Measurements from ENCODE around the gene CARS1.

Gene CARS1

GRCh38 chr11:3057069-3057963 lies at the start of gene CARS1:
Gene CARS1 (minus strand): TSS chr11:3057423. CDS start chr11:3057367, 56 bp downstream.
- peak; percentile 95 for DNase-seq

GRCh38 chr11:3105791-3106735 lies 48.8 kb upstream of the CARS1 start:
- DNase-seq, result no peak

DNA sequence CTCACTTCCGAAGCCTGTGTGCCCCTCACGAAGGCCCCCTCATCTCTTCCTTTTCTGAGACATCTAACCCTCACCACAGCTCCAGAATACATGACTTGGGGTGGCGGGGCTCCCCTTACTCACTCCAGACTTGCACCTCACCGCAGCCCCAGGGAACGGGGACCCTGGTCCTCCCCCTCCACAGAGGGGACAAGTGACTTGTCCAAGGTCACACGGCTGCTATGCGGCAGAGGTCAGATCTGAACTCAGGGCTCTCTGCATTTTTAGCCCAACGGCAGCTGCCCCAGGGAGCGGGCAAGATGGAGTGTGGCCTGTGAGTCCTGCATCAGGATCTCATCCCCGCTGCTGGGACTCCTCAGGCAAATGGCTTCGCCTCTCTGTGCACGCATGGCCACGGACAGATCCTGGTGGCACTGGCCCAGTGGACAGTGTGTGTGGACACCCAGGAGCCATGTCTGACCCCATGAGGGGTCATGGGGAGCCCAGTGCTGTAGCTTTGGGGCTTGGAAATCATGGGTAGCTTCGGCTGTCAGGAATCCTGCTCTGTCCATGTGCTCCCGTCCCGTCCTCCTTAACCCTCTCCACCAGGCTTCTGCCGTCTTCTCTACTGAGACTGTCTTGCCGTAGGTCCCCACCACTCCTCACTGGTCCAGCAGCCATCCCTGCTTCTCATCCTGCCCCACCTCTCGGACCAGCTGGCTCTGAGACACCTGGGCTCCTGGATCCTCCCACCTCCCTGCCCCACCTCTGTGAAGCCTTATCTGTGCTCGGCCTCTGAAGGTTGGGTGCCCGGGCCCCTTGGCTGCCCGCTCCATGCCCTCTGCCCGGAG lies 48.0 kb upstream of the CARS1 start:
- no peak for DNase-seq

DNA sequence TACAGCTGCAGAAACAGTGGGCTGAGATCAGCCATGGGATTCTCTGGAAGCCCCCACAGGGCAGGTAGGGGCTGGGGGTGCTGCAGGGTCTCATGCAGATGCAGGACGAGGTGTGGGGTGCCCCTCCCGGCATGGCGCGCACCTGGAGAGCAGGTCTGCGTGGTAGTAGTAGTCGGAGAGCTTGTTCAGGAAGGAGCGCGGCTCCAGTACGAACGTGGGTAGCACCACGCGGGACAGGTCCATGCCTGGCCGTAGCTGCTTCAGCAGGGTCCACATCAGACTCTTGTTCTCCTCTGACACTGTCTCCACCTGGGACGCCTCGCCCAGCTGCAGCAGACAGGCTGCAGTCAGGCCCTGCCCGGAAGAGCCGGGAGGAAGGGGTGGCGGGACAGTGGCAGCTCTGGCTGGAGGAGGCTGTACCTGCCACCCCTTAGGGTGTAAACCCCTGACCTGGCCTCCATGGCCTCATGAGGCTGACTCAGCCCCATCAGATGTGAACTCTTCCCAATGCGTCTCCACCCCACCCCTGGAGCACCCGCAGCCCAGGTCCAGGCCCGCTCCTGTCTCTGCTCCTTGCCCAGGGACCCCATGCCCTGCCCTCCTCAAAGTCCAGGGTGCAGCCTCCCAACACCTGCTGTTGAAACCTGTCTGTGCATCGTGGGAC lies 47.0 kb upstream of the CARS1 start:
- DNase-seq, result no peak

GRCh38 chr11:3103076-3103475 lies 45.9 kb upstream of the CARS1 start:
- no peak for DNase-seq

DNA sequence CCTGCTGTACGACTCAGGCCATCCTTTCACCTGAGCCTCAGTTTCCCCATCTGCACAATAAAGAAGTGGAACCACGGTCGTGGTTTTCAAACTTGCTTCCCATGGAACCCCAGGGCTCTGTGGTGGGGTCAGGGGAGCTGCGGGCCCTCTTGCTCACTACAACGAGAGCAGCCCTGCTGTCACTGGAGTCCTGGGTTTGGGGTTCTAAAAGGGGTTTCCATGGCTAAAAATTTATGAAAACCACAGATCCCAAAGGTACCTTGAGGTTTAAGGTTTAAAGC lies 45.4 kb upstream of the CARS1 start:
- no peak for DNase-seq

DNA sequence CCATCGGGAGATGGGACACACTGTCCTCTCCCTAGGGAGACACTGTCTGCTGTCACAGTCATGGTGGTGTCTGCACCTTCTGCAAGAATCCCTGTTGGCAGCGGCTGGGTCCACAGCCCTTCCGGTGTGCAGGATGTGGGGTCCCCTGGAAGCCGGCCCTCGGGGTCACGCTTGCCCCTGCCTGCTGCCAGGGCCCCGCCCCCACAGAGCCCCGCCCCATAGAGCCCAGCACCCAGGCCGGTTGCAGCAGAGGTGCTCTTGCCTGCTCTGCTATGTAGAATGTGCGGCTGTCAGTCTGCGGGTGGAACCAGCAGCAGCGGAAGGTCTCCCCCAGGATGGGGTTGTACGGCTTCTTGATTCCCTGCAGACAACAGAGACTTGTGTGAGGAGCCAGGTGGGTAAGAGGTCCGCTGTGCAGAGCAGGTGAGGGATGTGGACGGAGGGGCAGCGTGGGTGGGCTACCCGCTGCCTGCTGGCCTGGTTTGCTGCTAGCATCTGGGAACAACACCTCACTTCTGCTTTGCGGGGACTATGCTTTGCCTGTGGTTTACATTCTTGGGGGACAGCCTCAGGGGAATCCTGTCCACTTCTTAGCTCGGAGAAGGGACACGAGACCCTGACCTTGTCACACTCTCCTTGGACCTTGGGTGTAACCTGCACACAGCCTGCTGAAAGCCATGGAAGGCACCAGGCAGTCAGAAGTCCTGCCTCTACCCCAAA lies 44.9 kb upstream of the CARS1 start:
- DNase-seq, result no peak

DNA sequence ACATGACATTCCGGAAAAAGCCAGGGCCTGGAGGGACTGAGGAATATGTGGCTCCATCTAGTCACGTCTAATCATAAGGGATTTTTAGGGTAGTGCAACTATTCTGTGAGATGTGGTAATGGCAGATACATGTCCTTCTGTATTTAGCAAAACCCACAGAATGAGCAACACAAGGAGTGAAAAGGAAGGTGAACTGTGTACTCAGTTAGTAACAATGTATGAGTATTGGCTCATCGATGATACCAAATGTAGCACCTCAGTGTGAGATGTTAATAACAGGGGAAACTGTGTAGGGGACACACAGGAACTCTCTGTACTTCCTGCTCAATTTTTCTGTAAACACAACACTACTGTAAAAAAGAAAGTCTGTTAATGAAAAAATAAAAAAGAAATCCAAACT lies 42.0 kb upstream of the CARS1 start:
- DNase-seq, result no peak

DNA sequence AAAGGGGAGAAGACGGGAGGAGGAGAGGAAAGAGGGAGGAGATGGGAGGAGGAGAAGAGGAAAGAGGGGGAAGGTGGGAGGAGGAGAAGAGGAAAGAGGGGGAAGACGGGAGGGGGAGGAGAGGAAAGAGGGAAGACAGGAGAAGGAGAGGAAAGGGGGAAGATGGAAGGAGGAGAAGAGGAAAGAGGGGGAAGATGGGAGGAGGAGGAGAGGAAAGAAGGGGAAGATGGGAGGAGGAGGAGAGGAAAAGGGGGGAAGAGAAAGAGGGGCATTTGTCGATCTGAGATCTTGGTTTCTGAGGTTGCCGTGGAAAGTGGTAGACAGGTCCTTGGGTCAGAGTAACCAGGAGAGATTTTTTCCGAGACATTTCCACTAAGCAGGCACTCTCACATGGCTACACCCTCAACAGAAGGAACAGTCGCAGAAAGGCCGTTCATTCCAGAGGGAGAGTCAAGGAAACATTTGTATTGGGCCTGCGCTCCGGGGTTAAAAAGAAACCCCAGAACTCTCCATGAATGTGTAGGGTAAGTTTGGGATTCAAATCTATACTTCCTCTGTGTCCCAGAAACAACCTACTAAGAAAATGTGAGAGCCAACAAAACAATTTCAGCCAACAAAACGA lies 39.8 kb upstream of the CARS1 start:
- no peak for DNase-seq

GRCh38 chr11:3095712-3096361 lies 38.6 kb upstream of the CARS1 start:
- no peak for DNase-seq

DNA sequence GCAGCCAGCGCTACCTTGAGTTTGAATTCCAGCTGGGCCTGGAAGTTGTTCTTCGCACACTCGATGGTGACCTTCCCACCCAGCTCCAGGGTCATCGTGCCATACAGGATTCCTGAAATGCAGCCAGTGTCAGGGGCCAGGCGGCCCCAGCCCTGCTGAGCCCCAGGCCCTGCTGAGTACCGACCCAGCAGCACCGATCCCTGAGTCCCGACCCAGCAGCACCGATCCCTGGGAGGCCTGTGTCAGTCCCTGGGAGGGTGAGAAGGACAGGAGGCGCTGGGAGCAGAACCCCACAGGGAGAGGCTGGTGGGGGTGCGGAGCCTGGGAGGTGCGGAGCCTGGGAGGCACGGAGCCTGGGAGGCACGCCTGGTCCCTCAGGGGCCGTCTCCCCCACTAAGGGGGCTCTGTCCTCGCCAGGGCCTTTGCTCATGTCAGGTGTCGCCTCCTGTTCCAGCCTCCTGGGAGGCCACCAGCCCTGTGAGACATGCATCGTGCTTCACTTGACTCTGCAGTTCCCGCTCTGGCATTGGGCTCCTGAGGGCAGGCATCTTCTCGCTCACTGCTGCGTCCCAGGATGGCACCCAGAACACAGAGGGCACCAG lies 37.1 kb upstream of the CARS1 start:
- DNase-seq, result no peak

GRCh38 chr11:3093281-3094191 lies 36.3 kb upstream of the CARS1 start:
- no peak for DNase-seq

GRCh38 chr11:3092603-3093141 lies 35.4 kb upstream of the CARS1 start:
- DNase-seq, result no peak

DNA sequence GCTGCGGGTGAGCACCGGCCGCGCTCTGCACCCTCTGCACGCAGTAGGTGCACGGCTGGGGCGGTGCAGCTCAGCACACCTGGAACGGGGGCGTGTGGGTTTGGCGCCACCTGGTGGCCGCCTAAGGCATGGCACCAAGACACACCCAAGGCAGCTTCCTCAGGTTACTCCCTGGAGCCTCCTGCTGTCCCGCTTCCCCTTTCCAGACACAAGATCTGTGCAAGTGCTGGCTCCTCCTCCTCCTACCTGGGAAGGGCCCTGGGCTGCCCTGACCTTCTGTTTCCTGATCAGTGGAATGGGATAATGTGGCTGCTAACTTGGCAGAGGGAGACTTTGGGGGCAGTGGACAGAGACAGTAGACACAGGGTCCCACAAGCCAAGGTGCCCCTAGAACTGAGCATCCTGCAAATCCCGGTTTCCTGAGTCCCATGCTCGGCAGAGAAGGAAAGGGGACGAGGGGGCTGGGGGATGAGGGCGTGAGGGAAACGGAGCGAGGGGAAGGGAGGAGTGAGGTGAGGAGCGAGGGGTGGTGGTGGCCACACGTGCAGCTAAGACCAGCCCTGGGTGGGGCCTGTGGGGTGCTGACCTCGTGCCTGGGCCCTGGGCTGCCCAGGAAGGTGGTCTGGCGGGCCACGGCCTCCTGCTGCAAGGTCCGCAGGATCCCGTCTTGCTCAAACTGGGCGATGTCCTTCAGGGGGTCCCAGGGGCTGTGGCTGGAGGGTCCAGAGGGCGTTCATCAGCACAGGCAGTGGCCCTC lies 34.8 kb upstream of the CARS1 start:
- DNase-seq, result peak; percentile 73

- no peak for DNase-seq
Measured at GRCh38 chr11:3091081-3091845, 34.0 kb upstream of the CARS1 start.

GRCh38 chr11:3090096-3090901 lies 33.1 kb upstream of the CARS1 start:
- no peak for DNase-seq

Measured in stimulated activated CD4-positive, alpha-beta T cell treated with anti-CD3 and anti-CD28 coated beads, Interleukin-4, amount 100 ng/mL, for 24 hours (primary cell).